Activated CD8-positive, alpha-beta T cell treated with anti-CD3 and anti-CD28 coated beads for 36 hours (primary cell): Measurements from ENCODE around the gene JTB. TPM values are rescaled to one million over a fixed set of nuclear protein-coding genes. Genes with fewer than 3 reads are reported as not detected.
"Not testable (repeated sequence)": the region's sequence is repeated elsewhere in the genome, so short reads cannot be mapped to it uniquely, and the experiment has no call there.

Experiments
- ATAC-seq: fragments of 200-7000 bp; cut with Tn5 transposase; one replicate; pipeline ENCODE4 v1.10.0; 2021; ENCODE audit warnings: mild to moderate bottlenecking, moderate library complexity
- CTCF ChIA-PET: fragments of 350-600 bp; sonication (Branson Sonifier 250); formaldehyde crosslinking; loops from one replicate; lab custom pipeline; 2021; ENCODE audit warnings: antibody characterized with exemption; lab: Charles Lee
- POLR2A ChIA-PET: fragments of 350-600 bp; sonication (Branson Sonifier 250); formaldehyde crosslinking; loops from one replicate; lab custom pipeline; 2021; ENCODE audit warnings: antibody characterized with exemption; lab: Charles Lee
- DNase-seq: peaks from one replicate; pipeline ENCODE4 v3.0.0-alpha.2; 2020
- H3K27ac Mint-ChIP-seq: one replicate; pipeline ENCODE4 v1.8.0; 2021; ENCODE audit warnings: mild to moderate bottlenecking, mixed read lengths
- H3K27me3 Mint-ChIP-seq: one replicate; pipeline ENCODE4 v1.8.0; 2021; ENCODE audit warnings: mixed read lengths
- H3K36me3 Mint-ChIP-seq: one replicate; pipeline ENCODE4 v1.8.0; 2021; ENCODE audit warnings: low read depth, mixed read lengths
- H3K4me1 Mint-ChIP-seq: one replicate; pipeline ENCODE4 v1.8.0; 2021; ENCODE audit warnings: low read depth, mixed read lengths
- H3K4me3 Mint-ChIP-seq: one replicate; pipeline ENCODE4 v1.8.0; 2021; ENCODE audit warnings: mild to moderate bottlenecking, moderate library complexity, mixed read lengths
- H3K9me3 Mint-ChIP-seq: one replicate; pipeline ENCODE4 v1.8.0; 2021; ENCODE audit warnings: mixed read lengths
- CTCF ChIP-seq: fragments of 200-600 bp; IDR thresholded peaks from one replicate; pipeline ENCODE4 v1.8.0; 2022; ENCODE audit warnings: antibody characterized with exemption, mild to moderate bottlenecking
- intact Hi-C: fragments of 100-400 bp; cut with micrococcal nuclease; formaldehyde crosslinking; loops from one replicate; pipeline ENCODE4 v1.10.0; 2022
- total RNA-seq, 2 experiments: library from RNA; stranded (reverse); gene quantifications; one replicate each; pipeline ENCODE4 v1.2.3, GENCODE V29; 2021

Gene JTB
- total RNA-seq, 2 experiments from 2014 or later: 151 to 153 TPM

GRCh38 chr1:153987621-153988020 is 10.1 kb upstream of the JTB start:
- CTCF ChIA-PET: interaction anchor here (0.7 to 5.1 kb wide), 26 partner anchors 8 to 354 kb away, joined by 3 to 73 read pairs (median 8); partner anchors contain the start of genes CHTOP, CREB3L4, DENND4B and GATAD2B
- H3K9me3 Mint-ChIP-seq: no peaks in the 10 kb centered on the region
- ATAC-seq: no peak
- H3K4me1 Mint-ChIP-seq: peaks cover 37% of the 10 kb centered on the region
- H3K27ac Mint-ChIP-seq: peak overlapping the region; percentile 89
- H3K36me3 Mint-ChIP-seq: peaks cover 29% of the 10 kb centered on the region
- H3K4me3 Mint-ChIP-seq: no peak overlapping the region
- TF ChIP-seq CTCF: no peak
- intact Hi-C loops: loop anchor here (2.0 to 5.0 kb wide), 2 partner anchors 189 to 315 kb away; partner anchors contain the start of gene ILF2
- POLR2A ChIA-PET: interaction anchor here (1.0 to 12.7 kb wide), 7 partner anchors 16 to 196 kb away, joined by 4 to 237 read pairs (median 7); partner anchors contain the start of genes CREB3L4, JTB and SLC39A1
- no peaks in the 10 kb centered on the region for H3K27me3 Mint-ChIP-seq
- DNase-seq: no peak

- Mint-ChIP-seq H3K36me3 (peaks cover 19% of the 10 kb centered on the region), H3K4me3 (peak within 1 kb of the TSS; percentile 85), H3K9me3 (no peaks in the 10 kb centered on the region), H3K27me3 (no peaks in the 10 kb centered on the region), H3K27ac (peak within 1 kb of the TSS; percentile 91), H3K4me1 (peaks cover 31% of the 10 kb centered on the region)
- ChIA-PET POLR2A (interaction anchor here (0.8 to 12.7 kb wide), 15 partner anchors 14 to 317 kb away, joined by 3 to 237 read pairs (median 5); partner anchors contain the start of genes CREB3L4, DENND4B, JTB and SLC39A1), CTCF (interaction anchor here (0.6 to 5.1 kb wide), 36 partner anchors 10 to 416 kb away, joined by 3 to 73 read pairs (median 5); partner anchors contain the start of genes CHTOP, CREB3L4, DENND4B and ILF2)
- no peak for TF ChIP-seq CTCF
- peak; percentile 7 for ATAC-seq
- intact Hi-C loops: loop anchor here (2.0 to 5.0 kb wide), 2 partner anchors 187 to 314 kb away; partner anchors contain the start of gene ILF2
- peak; percentile 48 for DNase-seq
Measured at GRCh38 chr1:153985941-153986761, 8.7 kb upstream of the JTB start, which contains the start of gene RAB13. Gene RAB13, minus strand, starts transcription at chr1:153986339. Its CDS starts 103 bp downstream, at chr1:153986236.

GRCh38 chr1:153985341-153985912 is 8.0 kb upstream of the JTB start:
- no peaks in the 10 kb centered on the region for H3K9me3 Mint-ChIP-seq
- peak overlapping the region; percentile 91 for H3K27ac Mint-ChIP-seq
- H3K36me3 Mint-ChIP-seq: peaks cover 13% of the 10 kb centered on the region
- H3K4me3 Mint-ChIP-seq: peak overlapping the region; percentile 85
- ChIA-PET POLR2A (interaction anchor here (0.7 to 12.7 kb wide), 11 partner anchors 13 to 320 kb away, joined by 3 to 237 read pairs (median 4); partner anchors contain the start of genes CREB3L4, JTB and SLC39A1), CTCF (interaction anchor here (0.9 to 5.1 kb wide), 17 partner anchors 10 to 350 kb away, joined by 3 to 73 read pairs (median 11); partner anchors contain the start of genes CREB3L4, DENND4B, INTS3 and JTB)
- peaks cover 30% of the 10 kb centered on the region for H3K4me1 Mint-ChIP-seq
- no peak for TF ChIP-seq CTCF
- ATAC-seq (peak; percentile 78), DNase-seq (peak; percentile 83)
- H3K27me3 Mint-ChIP-seq: no peaks in the 10 kb centered on the region
- intact Hi-C loops: loop anchor here (5.0 kb wide), 1 partner anchor 313 kb away; the partner anchor contains the start of gene ILF2

- peaks cover 27% of the 10 kb centered on the region for H3K4me1 Mint-ChIP-seq
- intact Hi-C loops: no loop called here
- H3K9me3 Mint-ChIP-seq: no peaks in the 10 kb centered on the region
- ChIA-PET CTCF (interaction anchor here (1.0 to 5.1 kb wide), 8 partner anchors 9 to 186 kb away, joined by 3 to 73 read pairs (median 30); partner anchors contain the start of genes CREB3L4, DENND4B, JTB and SLC39A1), POLR2A (interaction anchor here (1.2 to 12.7 kb wide), 4 partner anchors 12 to 321 kb away, joined by 3 to 237 read pairs (median 4); partner anchors contain the start of genes CREB3L4 and JTB)
- no peak overlapping the region for H3K27ac Mint-ChIP-seq
- ATAC-seq (no peak), DNase-seq (no peak)
- peak overlapping the region; percentile 1 for H3K4me3 Mint-ChIP-seq
- peaks cover 13% of the 10 kb centered on the region for H3K36me3 Mint-ChIP-seq
- TF ChIP-seq CTCF: no peak
- no peaks in the 10 kb centered on the region for H3K27me3 Mint-ChIP-seq
Measured at GRCh38 chr1:153984123-153984894, 6.8 kb upstream of the JTB start.

GRCh38 chr1:153981735-153982134 is 4.3 kb upstream of the JTB start:
- ATAC-seq, H3K9me3 Mint-ChIP-seq, CTCF ChIA-PET, DNase-seq, H3K27ac Mint-ChIP-seq, H3K27me3 Mint-ChIP-seq, intact Hi-C loops, H3K4me3 Mint-ChIP-seq: not testable (repeated sequence)
- H3K36me3 Mint-ChIP-seq: peaks cover 23% of the 10 kb centered on the region
- POLR2A ChIA-PET: interaction anchor here (1.1 to 1.4 kb wide), 3 partner anchors 9 to 37 kb away, joined by 3 to 5 read pairs (median 5); partner anchors contain the start of genes CREB3L4 and RPS27
- peaks cover 30% of the 10 kb centered on the region for H3K4me1 Mint-ChIP-seq

GRCh38 chr1:153979091-153979490 is 1.6 kb upstream of the JTB start:
- H3K27me3 Mint-ChIP-seq, H3K9me3 Mint-ChIP-seq, intact Hi-C loops, DNase-seq, ATAC-seq: not testable (repeated sequence)
- peaks cover 45% of the 10 kb centered on the region for H3K36me3 Mint-ChIP-seq
- H3K4me3 Mint-ChIP-seq: peak overlapping the region; percentile 99
- ChIA-PET CTCF (interaction anchor here (5.1 kb wide), 1 partner anchor 12 kb away, joined by 35 read pairs; the partner anchor contains the start of gene CREB3L4), POLR2A (interaction anchor here (1.0 to 13.9 kb wide), 8 partner anchors 10 to 243 kb away, joined by 3 to 237 read pairs (median 22); partner anchors contain the start of genes CREB3L4, CRTC2, GATAD2B and RAB13)
- peaks cover 22% of the 10 kb centered on the region for H3K4me1 Mint-ChIP-seq
- H3K27ac Mint-ChIP-seq: peak overlapping the region; percentile 95
